Fibroblast of skin of left biceps (primary cell): ENCODE results near the gene PWP1.
A peak's percentile ranks its signal among the peaks of the same experiment; 100 is the strongest.

Source experiments
- DNase-seq, 2 experiments: peaks; one replicate each; pipeline ENCODE4 v3.0.0-alpha.2; 2013; ENCODE audit warnings: low read depth in 2 of 2

PWP1 gene

GRCh38 chr12:107685360-107686248 is at the start of gene PWP1:
Gene PWP1, plus strand, starts transcription at chr12:107685799. Its CDS starts 101 bp downstream, at chr12:107685900.
- peak; percentile 81 to 88 for DNase-seq

DNA sequence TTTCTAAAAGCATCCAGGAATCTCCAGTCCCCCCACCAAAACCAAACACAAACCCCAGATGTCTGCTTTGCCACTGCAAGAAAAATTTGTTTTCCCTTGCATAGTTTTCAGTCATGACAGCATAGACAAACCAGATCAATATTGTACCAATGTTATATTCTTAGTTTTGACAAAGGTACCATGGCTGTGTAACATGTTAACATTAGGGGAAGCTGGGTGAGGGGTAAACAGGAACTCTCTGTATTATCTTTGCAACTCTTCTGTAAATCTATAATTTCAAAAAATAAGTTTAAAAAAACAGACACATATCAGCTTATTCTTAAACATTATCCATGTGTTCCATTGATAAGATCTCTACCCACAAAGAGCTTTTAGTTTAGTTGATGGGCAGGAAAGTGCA is 44.4 kb upstream of the PWP1 start:
- DNase-seq, result no peak

DNA sequence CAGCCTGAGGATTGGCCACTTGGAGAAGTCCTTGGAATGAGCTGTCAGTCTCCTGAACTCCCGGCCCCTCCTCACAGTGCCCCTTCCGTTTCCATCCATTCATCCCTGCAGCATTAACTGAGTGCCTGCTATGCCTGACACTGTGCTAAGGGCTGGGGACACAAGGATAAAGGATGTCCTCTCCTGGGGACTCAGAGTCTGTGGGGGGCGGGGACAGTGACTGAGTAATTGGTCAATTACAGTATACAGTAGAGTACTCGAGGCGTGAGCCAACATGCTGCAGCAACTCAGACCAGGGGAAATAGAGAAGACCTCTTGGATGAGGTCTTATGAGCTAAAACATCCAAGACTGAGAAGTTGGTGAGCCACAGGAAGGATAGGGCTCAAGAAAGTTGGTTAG is 43.4 kb upstream of the PWP1 start:
- no peak for DNase-seq

- no peak for DNase-seq
Observed at GRCh38 chr12:107645630-107646333, 39.8 kb upstream of the PWP1 start.

DNA sequence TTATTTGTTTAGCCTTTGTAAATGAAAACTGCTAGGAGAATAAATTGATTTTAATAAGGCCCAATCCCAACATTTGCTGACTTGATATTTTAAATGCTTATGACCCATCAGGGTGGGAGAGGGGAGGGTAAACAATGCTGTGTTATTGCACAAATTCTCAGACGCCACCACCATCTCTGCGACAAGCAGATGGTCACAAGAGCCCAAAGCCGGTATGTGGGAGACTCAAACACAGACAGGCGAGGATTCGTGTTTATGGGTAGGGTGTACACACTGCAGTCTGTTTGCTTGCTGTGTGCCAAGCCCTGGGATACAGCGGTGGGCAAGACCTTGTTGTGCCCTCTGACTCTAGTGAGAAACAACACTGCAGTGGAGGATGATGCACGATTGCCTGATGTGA is 39.2 kb upstream of the PWP1 start:
- DNase-seq, result no peak

- DNase-seq, result no peak
Observed at GRCh38 chr12:107649661-107650061, 35.9 kb upstream of the PWP1 start.

DNA sequence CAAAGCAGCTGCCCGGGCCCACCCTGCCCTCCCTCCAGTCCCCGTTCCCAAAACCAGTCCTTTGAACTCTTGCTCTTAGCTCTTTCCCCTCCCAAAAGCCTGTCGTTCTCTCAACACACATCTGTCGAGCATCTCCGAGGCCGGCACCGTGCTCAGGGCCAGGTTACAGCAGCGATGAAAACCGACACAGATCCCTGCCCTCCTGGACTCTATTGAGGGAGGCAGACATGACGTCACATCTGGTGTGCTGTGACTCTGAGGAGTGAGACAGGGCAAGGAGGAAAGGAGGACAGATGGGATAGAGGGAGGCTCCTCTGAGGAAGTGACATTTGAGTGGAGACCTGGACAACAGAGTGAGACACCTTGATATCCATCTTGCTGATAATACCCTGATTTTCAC is 34.6 kb upstream of the PWP1 start:
- no peak for DNase-seq

DNA sequence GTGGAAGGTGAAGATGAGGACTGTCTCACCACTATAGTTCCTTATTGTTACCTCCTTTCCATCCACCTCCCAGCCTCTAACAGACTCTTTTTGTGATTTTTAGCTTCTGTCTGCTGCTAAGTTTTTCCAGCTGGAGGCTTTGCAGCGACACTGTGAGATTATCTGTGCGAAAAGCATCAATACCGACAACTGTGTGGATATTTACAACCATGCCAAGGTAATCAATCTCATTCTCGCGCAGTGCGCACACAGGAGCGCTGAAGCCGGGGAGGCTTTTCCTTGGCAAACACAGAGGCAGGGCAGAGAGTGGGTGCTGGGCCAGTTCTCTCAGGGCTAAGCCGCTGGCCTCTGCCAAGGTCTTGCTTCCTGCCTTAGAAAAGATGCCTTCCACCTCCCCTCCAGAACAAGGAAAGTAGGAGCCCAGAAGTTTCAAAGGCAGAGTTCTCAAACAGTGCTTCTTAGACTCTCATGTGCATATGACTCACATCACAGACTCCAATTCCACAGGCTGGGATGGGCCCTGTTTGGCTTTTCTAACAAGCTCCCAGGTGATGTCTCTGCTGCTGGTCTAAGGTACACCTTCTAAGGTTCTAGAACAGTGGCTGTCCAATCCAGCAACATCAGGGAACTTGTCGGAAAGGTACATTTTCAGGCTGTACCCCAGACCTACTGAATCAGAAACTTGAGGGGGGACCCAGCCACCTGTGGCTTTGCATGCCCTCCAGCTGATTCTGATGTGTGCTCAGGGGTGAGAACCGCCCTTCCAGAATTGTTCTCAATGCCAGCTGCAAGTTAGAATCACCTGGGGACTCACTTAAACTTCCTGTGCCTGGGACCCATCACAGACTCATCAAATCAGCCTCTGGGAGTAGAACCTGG is 33.8 kb upstream of the PWP1 start:
- DNase-seq, result no peak

DNA sequence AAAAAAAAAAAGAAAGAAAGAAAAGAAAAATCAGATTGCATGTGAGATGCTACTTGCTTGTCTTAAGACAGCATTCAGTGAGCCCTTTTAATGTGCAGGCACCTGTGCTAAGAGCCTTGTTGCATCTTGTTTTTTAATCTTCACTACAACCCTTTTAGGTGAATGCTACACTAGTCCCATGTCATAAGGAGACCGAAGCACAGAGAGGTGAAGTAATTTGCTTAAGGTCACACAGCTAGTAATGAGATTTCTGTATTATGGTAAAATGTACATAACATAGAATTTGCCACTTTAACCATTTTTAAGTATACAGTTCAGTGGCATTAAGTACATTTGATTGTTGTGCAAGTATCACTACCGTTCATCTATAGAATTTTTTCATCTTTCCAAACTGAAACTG is 32.1 kb upstream of the PWP1 start:
- DNase-seq, result no peak

DNA sequence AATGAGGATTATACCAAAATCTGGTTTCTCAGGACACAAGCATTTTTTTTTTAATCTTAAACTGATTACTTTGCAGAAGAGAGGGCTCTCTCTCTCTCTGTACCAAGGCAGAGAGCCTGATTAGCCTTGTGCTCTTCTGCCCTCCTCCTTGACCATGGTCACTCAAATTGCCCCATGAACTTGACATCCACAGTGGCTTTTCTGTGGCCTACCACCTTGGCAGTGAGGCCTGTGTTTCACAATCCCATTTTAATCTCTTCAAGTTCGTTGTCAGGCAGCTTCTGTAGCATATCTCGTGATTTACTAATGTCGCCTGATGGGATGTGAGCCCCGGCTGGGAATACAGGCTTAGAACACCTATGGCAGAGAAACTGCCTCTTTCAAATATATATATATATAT is 30.7 kb upstream of the PWP1 start:
- DNase-seq, result no peak

DNA sequence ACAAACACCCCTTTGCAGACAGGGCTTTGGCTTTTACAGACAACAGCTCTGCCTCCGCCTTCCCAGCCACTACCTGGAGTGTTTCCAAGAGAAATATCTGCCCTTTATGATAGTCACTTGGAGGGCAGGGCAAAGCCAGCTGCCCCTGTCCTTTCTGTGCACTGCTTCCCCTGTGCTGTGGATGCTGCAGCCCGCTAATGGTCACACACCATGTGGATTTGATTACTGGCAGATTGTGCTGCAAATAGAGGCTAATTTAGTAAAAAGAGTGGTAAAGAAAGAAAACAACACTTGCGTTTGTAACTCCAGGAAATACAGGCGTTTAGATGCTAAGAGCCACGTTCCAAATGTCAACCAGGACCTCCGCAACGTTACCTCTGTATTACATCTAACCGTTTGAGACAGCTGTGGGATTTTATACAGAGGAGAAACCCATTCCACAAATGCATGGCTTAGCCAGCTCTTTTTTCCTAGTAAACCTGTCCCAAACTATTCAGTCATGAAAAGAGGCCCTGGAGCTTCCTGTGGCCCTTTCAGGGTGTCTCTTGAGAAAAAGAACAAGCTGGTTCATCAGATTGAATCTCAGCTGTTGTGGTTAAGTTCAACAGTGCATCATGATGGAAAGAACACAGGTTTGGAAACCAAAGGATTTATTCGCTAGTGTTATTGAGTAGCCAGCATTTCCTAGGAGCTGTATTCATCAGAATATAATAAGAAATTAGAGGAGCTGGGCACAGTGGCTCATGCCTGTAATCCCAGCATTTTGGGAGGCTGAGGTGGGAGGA is 30.1 kb upstream of the PWP1 start:
- DNase-seq, result no peak

GRCh38 chr12:107656302-107656701 is 29.3 kb upstream of the PWP1 start:
- no peak for DNase-seq

DNA sequence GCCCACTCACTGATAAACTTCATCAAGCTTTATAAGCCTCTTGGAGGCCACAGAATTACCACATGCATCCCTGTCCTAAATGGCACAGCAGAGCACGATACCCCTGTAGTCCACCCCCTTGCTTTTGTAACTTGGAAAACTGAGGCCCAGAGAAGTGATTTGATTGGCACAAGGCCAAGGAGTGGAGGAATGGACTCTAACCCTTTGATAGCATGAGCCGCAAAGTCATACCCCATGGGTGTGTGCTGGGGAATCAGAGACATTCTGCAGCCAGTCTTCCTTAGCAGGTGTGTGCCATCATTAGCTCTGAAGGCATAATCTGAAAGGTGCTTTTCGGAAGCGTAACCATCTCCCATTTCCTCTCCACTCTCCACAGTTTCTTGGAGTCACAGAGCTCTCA is 28.5 kb upstream of the PWP1 start:
- no peak for DNase-seq

- DNase-seq, result no peak
Observed at GRCh38 chr12:107657621-107658020, 28.0 kb upstream of the PWP1 start.

- no peak for DNase-seq
Observed at GRCh38 chr12:107660235-107660634, 25.4 kb upstream of the PWP1 start.

GRCh38 chr12:107660861-107661415 is 24.7 kb upstream of the PWP1 start:
- no peak for DNase-seq

DNA sequence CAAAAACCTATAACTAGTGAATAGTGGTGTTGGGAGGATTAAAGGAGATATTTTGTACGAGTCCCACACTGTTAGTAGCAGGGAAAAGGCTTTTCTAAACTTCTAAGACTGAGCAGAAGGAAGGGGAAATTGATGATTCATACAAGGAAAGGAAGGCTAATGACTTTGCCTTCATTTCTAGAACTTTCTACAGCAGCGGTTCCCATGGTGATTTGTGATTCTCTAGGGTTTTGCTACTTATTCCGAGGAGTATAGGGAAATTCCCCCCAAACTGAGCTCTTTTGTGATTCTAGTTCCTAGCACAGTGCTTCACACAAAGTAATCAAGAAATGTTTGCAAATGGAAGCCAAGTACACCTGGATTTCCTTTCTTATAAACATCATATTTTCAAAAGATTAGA is 23.8 kb upstream of the PWP1 start:
- DNase-seq, result no peak

DNA sequence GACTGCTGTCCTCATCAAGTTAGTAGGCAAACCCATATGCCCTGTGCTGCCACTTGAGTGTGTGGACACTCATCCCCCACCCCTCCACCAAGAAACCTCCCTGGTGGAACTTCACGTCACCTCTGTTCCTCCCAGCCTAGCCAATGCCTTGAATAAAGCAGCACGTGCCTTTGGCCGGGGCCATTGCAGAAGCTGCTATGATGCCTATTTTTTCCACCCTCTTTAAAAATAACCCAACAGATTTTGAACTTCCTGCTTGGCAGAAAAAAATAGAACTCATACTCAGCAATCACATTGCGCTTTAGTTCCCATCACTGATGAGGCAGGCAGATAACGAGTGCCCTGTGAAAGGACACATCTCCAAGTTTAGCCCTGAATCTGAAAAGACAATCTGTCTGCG is 23.1 kb upstream of the PWP1 start:
- DNase-seq, result no peak

DNA sequence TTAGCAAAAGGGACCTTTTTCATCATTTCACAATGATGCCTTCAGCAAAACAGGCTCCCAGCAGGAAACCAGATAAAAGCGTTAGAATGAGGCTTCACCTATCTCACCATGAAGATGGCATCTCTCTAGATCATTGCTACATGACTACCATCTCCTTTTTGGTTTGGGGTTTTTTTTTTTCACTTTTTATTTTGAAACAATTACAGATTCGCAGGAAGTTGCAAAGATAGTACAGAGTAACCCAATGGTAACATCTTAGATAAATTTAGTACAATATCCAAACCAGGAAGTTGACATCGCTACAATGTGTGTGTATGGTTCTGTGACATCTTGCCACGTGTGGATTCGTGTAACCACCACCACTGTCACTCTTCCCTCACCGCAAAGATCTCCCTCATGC is 22.3 kb upstream of the PWP1 start:
- DNase-seq, result no peak

DNA sequence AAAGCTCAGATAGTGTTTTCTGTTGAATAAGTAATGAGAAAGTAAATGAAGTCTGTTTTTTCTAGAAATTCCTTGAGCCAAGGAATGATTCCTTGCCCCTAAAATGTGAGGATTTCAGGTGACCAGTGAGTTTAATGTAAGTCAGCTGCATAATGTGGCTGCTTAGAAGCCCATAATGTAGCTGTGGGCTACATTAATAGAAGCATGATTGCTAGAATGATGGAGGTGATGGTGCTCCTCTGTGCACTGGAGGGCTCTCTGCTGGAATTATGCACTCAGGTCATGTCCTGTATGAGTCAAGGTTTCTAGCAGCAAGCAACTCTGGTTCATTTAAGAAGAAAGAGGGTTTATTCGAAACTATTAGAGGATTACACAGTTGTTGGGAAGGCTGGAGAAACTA is 19.6 kb upstream of the PWP1 start:
- DNase-seq, result no peak

DNA sequence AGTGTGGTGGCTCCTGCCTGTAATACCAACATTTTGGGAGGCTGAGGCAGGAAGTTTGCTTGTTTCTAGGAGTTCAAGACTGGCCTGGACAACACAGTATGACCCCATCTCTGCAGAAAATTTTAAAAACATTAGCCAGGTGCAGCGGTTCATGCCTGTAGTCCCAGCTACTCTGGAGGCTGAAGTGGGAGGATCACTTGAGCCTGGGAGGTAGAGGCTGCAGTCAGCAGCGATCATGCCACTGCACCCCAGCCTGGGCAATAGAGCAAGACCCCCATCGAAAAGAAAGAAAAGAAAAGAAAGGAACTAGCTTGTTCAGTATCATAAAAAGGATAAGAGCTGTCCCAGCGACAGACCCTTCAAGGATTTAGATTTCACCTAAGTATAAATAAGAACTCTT is 18.1 kb upstream of the PWP1 start:
- DNase-seq, result no peak
